DND-41 (cell line): ENCODE data around the gene IBSP.

ENCODE experiments used
- CTCF ChIP-seq: IDR thresholded peaks from 2 replicates; pipeline ENCODE4 v1.5.1; 2012; ENCODE audit warnings: borderline replicate concordance, low read length, moderate library complexity, mild to moderate bottlenecking; ENCODE audit not compliant: poor library complexity, severe bottlenecking; ENCODE audit errors: extremely low read depth
- EZH2 ChIP-seq: IDR thresholded peaks from 3 replicates; pipeline ENCODE4 v1.6.1; 2012; ENCODE audit warnings: borderline replicate concordance, low read depth, mild to moderate bottlenecking, moderate library complexity, low read length, inconsistent platforms; ENCODE audit not compliant: severe bottlenecking

GRCh38 chr4:87834401-87834800, 35.0 kb downstream of the IBSP start:
- TF ChIP-seq CTCF (no peak), EZH2 (no peak)
